Body of pancreas (tissue), 4 donors: ENCODE results near the gene ARL8B. TPM values are rescaled to one million over a fixed set of nuclear protein-coding genes. Genes with fewer than 3 reads are reported as not detected.

Experiments used
- ATAC-seq: fragments of 150-250 bp; one replicate; pipeline ENCODE4 v1.9.1; 2016
- DNase-seq, 4 donors: peaks; one replicate each; pipeline ENCODE4 v3.0.0-alpha.2; 2019
- H3K27ac ChIP-seq, 4 donors: fragments of 200-600 bp; sonication (generic); 1 replicate in 3 of 4; 2 replicates in 1 of 4; pipeline versions ENCODE4 v1.5.1 to v1.6.1; 2016 to 2019; ENCODE audit warnings: mild to moderate bottlenecking in 1 of 4, mixed read lengths in 1 of 4, moderate library complexity in 1 of 4
- H3K27me3 ChIP-seq, 2 donors: fragments of 200-600 bp; sonication (generic); one replicate each; pipeline ENCODE4 v1.6.0; 2016; ENCODE audit warnings: mild to moderate bottlenecking in 1 of 2
- H3K36me3 ChIP-seq, 2 donors: fragments of 200-600 bp; sonication (generic); replicated peaks in 1 of 2; 2 replicates each; pipeline ENCODE4 v1.5.1; 2016; ENCODE audit warnings: low read depth in 2 of 2; ENCODE audit not compliant: insufficient read depth in 1 of 2
- H3K4me1 ChIP-seq: fragments of 200-600 bp; sonication (generic); one replicate; pipeline ENCODE4 v1.6.0; 2016
- H3K4me3 ChIP-seq, 2 donors: fragments of 200-600 bp; sonication (generic); 1 replicate in 1 of 2; 2 replicates in 1 of 2; pipeline ENCODE4 v1.5.1; 2016 to 2019
- H3K9me3 ChIP-seq, 3 donors: fragments of 200-600 bp; sonication (generic); 1 replicate in 2 of 3; 2 replicates in 1 of 3; pipeline ENCODE4 v1.5.1; 2016
- POLR2A ChIP-seq, 3 donors: fragments of 450-650 bp; IDR thresholded peaks; one replicate each; pipeline ENCODE4 v1.6.1; 2016; ENCODE audit warnings: antibody characterized with exemption in 3 of 3, mild to moderate bottlenecking in 2 of 3
- WGBS, 2 donors: methylation state at CpG; one replicate each; pipeline ENCODE4 v1.1.5; 2017; 5-methylcytosine and 5-hydroxymethylcytosine counted together
- intact Hi-C: fragments of 100-400 bp; cut with DNase I; formaldehyde crosslinking; loops from one replicate; pipeline ENCODE4 v1.15.1; 2023
- total RNA-seq, 2 donors: library from RNA; depleted of rRNA; stranded (reverse); fragments of >200 nt; gene quantifications; one replicate each; pipeline ENCODE4 v1.1.0, GENCODE V29; 2016
- TF ChIP-seq, protein P1 (sequence below), 7 experiments: fragments of 450-650 bp in 4 of 7; fragments of 200-600 bp in 3 of 7; sonication (generic) in 3 of 7; IDR thresholded peaks; one replicate each; pipeline ENCODE4 v1.5.1; 2016 to 2019; ENCODE audit warnings: antibody characterized with exemption in 7 of 7

The ARL8B gene
- total RNA-seq, 2 donors from 2014 or later = 21.0 to 30.3 TPM

GRCh38 chr3:5120446-5120845, 1.6 kb upstream of the ARL8B start:
- no peaks in the 10 kb centered on the region for H3K36me3 ChIP-seq
- TF ChIP-seq, protein P1, sequence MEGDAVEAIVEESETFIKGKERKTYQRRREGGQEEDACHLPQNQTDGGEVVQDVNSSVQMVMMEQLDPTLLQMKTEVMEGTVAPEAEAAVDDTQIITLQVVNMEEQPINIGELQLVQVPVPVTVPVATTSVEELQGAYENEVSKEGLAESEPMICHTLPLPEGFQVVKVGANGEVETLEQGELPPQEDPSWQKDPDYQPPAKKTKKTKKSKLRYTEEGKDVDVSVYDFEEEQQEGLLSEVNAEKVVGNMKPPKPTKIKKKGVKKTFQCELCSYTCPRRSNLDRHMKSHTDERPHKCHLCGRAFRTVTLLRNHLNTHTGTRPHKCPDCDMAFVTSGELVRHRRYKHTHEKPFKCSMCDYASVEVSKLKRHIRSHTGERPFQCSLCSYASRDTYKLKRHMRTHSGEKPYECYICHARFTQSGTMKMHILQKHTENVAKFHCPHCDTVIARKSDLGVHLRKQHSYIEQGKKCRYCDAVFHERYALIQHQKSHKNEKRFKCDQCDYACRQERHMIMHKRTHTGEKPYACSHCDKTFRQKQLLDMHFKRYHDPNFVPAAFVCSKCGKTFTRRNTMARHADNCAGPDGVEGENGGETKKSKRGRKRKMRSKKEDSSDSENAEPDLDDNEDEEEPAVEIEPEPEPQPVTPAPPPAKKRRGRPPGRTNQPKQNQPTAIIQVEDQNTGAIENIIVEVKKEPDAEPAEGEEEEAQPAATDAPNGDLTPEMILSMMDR (IDR thresholded peaks at IDR 0.05) = no peak
- no peak for TF ChIP-seq POLR2A (IDR thresholded peaks at IDR 0.05)
- ATAC-seq (no peak), DNase-seq (no peak)
- H3K27me3 ChIP-seq = no peaks in the 10 kb centered on the region
- no peak overlapping the region for H3K27ac ChIP-seq
- 49 to 64% methylated on average over 3 of the region's 3 CpGs for WGBS, 2 donors
- H3K4me3 ChIP-seq = no peak overlapping the region
- peaks cover 27% of the 10 kb centered on the region for H3K4me1 ChIP-seq
- H3K9me3 ChIP-seq = no peaks in the 10 kb centered on the region
- intact Hi-C loops = loop anchor here (10.0 kb wide), 1 partner anchor 64 kb away; the partner anchor contains the start of gene EDEM1

DNA sequence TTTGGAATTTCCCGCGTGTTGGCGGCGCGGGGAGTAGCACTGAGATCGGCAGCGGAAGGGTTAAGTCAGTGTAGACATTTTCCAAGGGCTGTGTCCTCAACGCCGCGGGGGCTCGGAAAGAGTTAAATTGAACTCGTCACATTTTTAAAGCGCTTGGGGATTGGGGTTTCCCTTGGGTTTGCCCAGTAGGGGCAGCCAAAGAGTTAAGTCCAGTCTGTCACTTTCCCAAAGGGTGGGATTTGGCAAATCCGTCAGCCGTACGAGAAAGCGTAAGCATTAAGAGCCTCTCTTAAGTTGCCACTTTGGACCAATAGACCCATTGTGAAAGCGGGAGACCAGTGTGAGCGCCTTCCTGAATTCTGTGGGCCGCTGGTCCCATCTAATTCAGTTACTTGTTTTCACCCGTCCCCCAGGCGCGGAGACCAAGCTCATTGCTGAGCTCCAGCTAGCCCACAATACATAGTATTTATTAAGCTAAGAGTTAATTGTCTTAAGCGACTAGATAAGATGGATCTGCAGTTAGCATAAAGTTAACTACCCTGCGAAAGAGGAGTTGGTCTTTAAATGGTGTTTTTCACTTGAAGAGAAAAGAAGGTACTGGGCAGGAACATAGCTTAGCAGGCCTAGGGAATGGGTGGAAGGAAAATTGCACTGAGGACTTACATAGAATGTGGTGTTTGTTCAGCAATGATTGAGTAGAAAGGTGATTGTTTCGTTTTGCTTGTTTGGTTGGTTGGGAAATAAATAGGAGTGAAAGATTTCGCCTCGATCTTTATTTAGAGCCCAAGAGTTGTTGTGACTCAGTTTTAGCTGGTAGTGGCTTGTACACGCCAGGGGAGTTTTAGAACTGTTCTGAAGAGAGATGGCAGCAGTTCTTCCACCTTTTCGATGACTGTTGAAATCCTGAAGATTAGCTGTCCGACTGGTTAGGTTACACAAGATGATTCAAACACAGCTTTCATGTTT, 932 bp downstream of the ARL8B start:
- peak overlapping the region; percentile 83 to 92 (median 86) for H3K27ac ChIP-seq
- WGBS, 2 donors = 1 to 3% methylated on average over 20 to 31 of the region's 31 CpGs
- peak in 1 of 3 donors; percentile 5 for TF ChIP-seq POLR2A (IDR thresholded peaks at IDR 0.05)
- TF ChIP-seq, protein P1 (IDR thresholded peaks at IDR 0.05) = peak in 1 of 7 experiments; percentile 7
- DNase-seq (peak; percentile 25 to 66 (median 44)), ATAC-seq (peak; percentile 45)
- H3K9me3 ChIP-seq = no peaks in the 10 kb centered on the region
- H3K4me3 ChIP-seq = peak overlapping the region; percentile 89 to 96
- intact Hi-C loops = loop anchor here (10.0 kb wide), 1 partner anchor 62 kb away; the partner anchor contains the start of gene EDEM1
- peaks cover 40% of the 10 kb centered on the region for H3K4me1 ChIP-seq
- no peaks in the 10 kb centered on the region for H3K27me3 ChIP-seq
- no peaks in the 10 kb centered on the region for H3K36me3 ChIP-seq

DNA sequence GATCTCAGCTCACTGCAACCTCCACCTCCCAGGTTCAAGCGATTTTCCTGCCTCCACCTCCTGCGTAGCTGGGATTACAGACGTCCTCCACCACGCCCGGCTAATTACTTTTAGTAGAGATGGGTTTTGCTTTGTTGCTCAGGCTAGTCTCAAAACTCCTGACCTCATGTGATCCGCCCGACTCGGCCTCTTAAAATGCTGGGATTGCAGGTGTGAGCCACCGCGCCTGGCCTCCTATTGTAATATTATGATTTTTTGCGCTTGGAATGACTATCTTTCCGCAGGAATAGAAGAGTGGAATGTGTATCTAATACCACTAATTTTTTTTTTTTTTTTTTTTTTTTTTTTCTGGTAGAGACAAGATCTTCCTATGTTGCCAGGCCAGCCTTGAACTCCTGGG, 1.8 kb downstream of the ARL8B start:
- intact Hi-C loops = loop anchor here (10.0 kb wide), 1 partner anchor 61 kb away; the partner anchor contains the start of gene EDEM1
- 79 to 85% methylated on average over 12 of the region's 12 CpGs for WGBS, 2 donors

GRCh38 chr3:5126586-5126985, 4.5 kb downstream of the ARL8B start:
- Histone ChIP-seq H3K36me3 (no peaks in the 10 kb centered on the region), H3K27me3 (no peaks in the 10 kb centered on the region), H3K9me3 (no peaks in the 10 kb centered on the region), H3K27ac (peak overlapping the region in 1 of 4 donors; percentile 15), H3K4me3 (no peak overlapping the region), H3K4me1 (peaks cover 40% of the 10 kb centered on the region)
- intact Hi-C loops = loop anchor here (10.0 kb wide), 1 partner anchor 58 kb away; the partner anchor contains the start of gene EDEM1
- ATAC-seq (no peak), DNase-seq (no peak)
- TF ChIP-seq, protein P1 (IDR thresholded peaks at IDR 0.05) = no peak
- no peak for TF ChIP-seq POLR2A (IDR thresholded peaks at IDR 0.05)

More for the DNA sequence above, 1.8 kb downstream of the ARL8B start:
- no peaks in the 10 kb centered on the region for H3K9me3 ChIP-seq
- no peaks in the 10 kb centered on the region for H3K27me3 ChIP-seq
- H3K36me3 ChIP-seq = no peaks in the 10 kb centered on the region
- H3K4me1 ChIP-seq = peaks cover 40% of the 10 kb centered on the region
- no peak for ATAC-seq
- no peak overlapping the region for H3K4me3 ChIP-seq
- DNase-seq = no peak
- H3K27ac ChIP-seq = peak overlapping the region in 1 of 4 donors; percentile 92
- no peak for TF ChIP-seq POLR2A (IDR thresholded peaks at IDR 0.05)
- TF ChIP-seq, protein P1 (IDR thresholded peaks at IDR 0.05) = no peak
